ENCODE data around the gene TCN2.
A peak's percentile ranks its signal among the peaks of the same experiment; 100 is the strongest.
"Not testable (repeated sequence)": the region's sequence is repeated elsewhere in the genome, so short reads cannot be mapped to it uniquely, and the experiment has no call there.

Gene TCN2

DNA sequence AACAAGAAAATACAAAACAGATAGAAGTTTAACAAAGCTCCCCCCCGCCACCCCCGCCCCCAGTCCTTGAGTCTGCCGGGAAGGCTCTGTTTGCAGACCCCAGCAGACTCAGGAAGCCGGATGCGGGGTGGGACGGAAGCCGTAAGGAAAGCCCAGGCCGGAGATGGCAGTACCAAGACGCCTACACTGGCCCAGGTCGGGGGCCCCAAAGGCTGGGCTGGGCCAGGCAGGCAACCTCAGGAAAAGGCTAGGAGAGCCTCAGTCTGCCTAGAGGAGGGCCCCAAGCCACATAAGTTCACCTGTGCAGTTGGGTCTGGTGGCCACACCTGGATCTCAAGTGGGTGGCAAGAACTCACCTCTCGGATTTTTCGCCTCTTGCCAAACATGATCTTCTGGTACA lies 28.5 kb upstream of the TCN2 start:
- no peak for DNase-seq (ENCODE audit: low read depth)

DNA sequence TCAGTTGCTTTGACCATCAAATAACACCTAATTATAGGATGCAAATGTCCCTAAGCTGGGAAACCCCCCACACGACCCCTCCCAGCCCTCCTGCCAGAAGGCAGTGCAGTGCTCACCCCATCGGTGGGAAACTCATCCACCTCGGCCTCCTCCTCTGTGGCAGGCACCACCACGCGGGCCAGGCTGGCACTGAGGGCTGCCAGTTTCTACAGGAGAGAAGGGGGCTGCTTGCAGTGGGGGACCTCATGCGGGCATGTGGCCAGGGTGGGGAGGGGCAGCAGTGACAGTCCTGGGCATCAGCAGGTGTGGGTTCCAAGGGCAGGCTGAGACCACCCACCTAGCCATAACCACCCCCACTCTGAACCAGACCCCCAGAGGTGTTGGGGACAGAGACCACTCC lies 26.1 kb upstream of the TCN2 start:
- DNase-seq (ENCODE audit: low read depth), result no peak

DNA sequence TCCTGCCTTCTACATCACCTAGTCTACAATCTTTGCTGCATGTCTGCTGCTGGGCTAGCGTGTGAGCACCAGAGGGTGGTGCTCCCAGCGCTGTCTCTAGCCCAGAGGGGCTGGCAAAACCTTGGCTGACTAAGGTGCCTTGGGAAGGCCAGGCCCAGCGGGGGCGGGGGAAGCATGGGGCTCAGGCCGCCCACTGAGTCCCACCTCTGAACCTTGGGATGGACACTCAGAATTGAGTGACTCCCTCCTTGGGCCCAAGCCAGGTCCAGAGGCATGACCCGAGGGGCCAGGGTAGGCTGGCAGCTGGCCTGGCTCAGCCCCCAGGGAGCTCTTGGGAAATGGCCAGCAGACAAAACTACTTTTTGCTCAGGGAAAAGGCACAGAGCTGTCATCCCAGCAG lies 24.9 kb upstream of the TCN2 start:
- no peak for DNase-seq (ENCODE audit: low read depth)

DNA sequence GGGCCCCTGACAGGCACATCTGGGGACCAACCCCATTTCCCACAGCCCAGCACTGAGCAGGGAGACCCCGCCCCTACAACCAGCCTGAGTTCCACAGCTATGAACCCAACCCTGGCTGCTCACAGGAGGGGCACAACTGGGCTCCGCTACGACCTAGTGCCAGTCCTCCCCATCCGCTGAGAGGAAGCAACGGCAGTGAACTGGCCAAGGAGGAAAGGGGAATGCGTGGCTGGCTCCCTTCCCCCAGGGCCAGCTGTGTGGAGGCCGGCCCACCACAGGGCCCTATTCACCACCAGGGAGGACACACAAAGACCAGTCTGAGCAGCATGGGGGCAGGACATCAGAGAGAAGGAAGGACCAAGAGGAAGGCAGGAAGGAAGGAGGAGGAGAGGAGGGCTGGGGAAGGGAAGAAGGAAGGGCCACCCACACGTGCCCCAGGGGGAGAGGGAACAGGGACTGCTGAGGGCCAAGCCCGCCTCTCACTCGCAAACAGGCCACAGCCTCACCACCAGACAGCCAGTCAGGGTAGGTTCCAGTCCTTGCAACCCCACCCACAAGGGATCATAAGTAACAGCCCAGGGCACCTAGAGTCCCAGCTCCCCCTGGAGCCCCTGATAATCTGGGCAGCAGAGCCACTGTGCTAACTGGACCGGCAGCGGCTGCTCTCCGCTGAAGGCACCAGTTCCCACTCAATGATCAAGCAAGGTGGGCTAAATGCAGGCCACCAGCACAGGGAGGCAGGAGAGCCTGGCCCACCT lies 24.0 kb upstream of the TCN2 start:
- DNase-seq (ENCODE audit: low read depth), result no peak

GRCh38 chr22:30584441-30584840 lies 22.5 kb upstream of the TCN2 start:
- no peak for DNase-seq (ENCODE audit: low read depth)

DNA sequence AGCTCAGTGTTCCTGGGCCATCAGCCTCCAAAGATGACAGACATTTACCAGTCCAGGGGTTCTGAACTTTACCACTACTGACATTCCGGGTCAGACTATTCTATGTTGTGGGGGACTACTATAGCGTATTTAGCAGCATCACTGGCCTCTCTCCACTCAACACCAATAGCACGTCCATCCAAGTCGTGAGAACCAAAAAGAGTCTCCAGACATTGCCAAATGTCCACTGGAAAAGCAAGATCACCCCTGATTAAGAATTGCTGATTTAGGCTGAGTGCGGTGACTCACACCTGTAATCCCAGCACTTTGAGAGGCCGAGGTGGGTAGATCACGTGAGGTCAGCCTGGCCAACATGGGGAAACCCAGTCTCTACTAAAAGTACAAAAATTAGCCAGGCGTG lies 20.6 kb upstream of the TCN2 start:
- DNase-seq (ENCODE audit: low read depth), result no peak

- DNase-seq (ENCODE audit: low read depth), result no peak
Observed at GRCh38 chr22:30591191-30591587, 15.8 kb upstream of the TCN2 start.

GRCh38 chr22:30591588-30592359 lies 15.2 kb upstream of the TCN2 start, which contains the start of gene PES1:
Gene PES1, minus strand, starts transcription at chr22:30591910. Its CDS starts 77 bp downstream, at chr22:30591833.
- peak; percentile 80 for DNase-seq (ENCODE audit: low read depth)

GRCh38 chr22:30592360-30592713 lies 14.6 kb upstream of the TCN2 start:
- DNase-seq (ENCODE audit: low read depth), result not testable (repeated sequence)

DNA sequence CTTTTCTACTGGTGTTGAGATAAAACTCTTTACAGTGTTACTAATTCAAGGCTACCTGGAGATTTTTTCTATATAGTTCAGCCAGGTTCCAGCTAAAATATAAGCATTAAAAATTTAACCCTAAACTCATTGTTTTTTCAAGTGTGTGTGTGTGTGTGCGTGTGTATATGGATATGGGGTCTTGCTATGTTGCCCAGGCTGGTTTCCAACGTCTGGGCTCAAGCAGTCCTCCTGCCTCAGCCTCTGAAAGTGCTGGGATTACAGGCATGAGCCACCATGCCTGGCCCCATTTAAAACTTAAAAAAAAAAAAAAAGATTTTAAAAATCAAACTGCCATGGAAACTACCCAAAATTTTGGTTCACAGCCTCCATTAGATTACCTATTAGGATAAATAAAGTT lies 10.8 kb upstream of the TCN2 start:
- no peak for DNase-seq (ENCODE audit: low read depth)

DNA sequence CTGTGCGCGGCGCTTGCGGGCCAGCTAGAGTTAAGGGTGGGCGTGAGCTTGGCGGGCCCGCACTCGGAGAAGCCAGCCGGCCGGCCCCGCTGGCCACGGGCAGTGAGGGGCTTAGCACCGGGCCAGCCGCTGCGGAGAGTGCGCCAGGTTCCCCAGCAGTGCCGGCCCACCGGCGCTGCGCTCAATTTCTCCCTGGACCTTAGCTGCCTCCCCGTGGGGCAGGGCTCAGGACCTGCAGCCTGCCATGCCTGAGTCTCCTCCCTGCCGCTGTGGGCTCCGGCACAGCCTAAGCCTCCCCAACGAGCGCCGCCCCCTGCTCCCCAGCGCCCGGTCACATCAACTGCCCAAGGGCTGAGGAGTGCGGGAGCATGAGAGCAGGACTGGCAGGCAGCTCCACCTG lies 10.1 kb upstream of the TCN2 start:
- DNase-seq (ENCODE audit: low read depth), result no peak

DNA sequence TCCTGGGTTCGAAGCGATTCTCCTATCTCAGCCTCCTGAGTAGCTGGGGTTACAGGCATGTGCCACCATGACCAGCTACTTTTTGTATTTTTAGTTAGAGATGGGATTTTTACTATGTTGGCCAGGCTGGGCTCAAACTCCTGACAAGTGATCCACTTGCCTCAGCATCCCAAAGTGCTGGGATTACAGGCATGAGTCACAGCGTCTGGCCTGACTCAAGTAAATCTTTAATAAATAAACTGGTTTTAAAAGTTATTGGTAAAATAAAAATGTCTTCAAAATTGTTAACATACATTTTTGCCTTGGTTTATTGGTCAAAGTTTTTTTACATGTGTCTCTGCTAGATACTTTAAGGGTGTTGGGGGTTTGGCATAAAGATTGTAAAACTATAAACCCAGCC lies 8.0 kb upstream of the TCN2 start:
- no peak for DNase-seq (ENCODE audit: low read depth)

DNA sequence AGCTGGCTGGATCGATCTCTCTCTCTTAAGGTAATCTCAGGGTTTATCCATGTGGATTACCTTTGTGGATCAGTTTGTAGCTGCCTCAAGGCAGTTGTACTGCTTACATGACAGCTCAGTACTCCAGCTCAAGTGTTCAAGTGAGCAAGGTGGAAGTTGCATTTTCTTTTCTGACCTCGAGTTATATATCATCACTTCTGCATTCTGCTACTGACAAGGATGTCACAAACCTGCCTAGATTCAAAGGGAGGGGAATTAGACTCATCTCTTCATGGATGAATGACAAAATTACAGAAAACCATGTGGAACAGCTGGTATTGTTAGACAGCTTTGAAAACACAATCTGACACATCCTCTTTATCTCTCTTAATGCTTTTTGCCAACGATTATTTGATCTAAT lies 6.1 kb upstream of the TCN2 start:
- DNase-seq (ENCODE audit: low read depth), result no peak

DNA sequence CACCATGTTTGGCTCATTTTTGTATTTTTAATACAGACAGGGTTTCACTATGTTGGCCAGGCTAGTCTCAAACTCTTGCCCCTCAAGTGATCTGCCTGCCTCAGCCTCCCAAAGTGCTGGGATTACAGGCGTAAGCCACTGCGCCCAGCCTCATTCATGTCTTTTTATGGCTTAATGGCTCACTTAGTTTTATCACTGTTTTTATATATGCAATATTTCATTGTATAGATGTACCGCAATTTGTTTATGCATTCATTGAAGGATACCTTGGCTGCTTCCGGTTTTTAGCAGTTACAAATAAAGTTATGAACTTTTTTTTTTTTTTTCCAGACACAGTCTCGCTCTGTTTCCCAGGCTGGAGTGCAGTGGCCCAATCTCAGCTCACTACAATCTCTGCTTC lies 5.5 kb upstream of the TCN2 start:
- no peak for DNase-seq (ENCODE audit: low read depth)

DNA sequence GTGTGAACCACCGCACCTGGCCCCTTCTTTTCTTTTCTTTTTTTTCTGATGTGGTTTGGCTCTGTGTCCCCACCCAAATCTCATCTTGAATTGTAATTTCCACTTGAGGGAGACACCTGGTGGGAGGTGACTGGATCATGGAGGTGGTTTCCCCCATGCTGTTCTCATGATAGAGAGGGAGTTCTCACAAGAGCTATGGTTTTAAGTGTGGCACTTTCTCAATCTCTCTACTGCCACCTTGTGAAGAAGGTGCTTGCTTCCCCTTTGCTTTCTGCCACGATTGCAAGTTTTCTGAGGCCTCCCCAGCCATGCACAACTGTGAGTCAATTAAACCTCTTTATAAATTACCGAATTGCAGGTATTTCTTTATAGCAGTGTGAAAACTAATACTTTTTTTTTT lies 4.9 kb upstream of the TCN2 start:
- DNase-seq (ENCODE audit: low read depth), result no peak

- no peak for DNase-seq (ENCODE audit: low read depth)
Observed at GRCh38 chr22:30603801-30604200, 3.2 kb upstream of the TCN2 start.

- no peak for DNase-seq (ENCODE audit: low read depth)
Observed at GRCh38 chr22:30604723-30605122, 2.3 kb upstream of the TCN2 start.

DNA sequence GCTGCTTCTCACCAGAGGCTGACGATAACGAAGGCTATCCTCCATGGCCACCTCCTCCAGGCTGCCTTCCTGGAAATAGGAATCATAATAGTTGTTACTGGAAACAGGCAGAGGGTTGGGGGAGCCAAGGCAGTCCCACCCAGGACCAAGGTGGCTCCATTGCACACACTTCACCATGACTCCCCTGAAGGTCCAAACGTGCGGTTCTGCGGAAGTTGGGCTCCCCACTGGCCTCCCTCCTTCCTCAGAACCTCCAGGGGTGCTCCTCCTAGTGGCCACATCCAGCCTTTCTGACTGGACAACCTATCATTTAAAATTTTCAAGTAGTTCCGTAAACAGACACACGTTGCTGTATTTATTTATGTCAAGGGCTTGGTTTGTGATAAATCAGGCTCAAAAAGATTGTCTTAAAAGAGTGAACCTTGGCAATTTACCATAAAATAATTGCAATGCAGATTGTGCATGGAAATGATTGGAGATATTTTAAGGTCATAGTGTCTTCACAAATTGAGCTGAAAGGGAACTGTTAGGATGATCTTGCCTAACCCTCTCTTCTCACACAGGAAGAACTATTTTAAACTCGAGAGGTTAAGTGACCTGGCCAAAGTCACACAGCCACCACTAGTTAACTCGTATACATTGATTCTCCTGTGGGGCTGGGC lies 1.4 kb upstream of the TCN2 start:
- no peak for DNase-seq (ENCODE audit: low read depth)

DNA sequence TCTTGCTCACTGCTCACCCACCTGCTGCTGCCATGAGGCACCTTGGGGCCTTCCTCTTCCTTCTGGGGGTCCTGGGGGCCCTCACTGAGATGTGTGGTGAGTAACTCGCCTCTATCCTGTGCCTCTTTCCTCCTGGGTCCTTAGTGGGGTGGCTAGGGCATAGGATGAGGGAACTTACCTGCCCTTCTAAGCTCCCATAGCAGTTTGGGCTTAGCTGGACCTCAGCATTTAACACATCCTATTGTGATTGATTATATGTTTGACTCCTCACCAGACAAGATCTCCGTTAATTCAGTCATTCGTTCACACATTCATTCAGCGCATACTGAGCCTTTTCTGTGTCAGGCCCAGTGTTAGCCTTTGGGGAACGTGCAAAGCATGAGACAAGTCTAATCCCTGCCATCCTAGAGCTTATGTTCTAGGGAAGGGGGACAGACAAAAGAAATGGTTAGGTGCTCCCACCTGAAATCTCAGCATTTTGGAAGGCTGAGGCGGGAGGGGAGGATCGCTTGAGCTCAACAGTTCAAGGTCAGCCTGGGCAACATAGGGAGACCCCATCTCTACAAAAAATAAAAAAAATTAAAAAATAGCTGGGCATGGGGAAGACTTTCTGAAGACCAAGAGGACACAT lies 441 bp downstream of the TCN2 start:
- DNase-seq (ENCODE audit: low read depth), result no peak

- no peak for DNase-seq (ENCODE audit: low read depth)
Observed at GRCh38 chr22:30607939-30608338, 965 bp downstream of the TCN2 start.

- DNase-seq (ENCODE audit: low read depth), result no peak
Observed at GRCh38 chr22:30609260-30610185, 2.5 kb downstream of the TCN2 start.

DNA sequence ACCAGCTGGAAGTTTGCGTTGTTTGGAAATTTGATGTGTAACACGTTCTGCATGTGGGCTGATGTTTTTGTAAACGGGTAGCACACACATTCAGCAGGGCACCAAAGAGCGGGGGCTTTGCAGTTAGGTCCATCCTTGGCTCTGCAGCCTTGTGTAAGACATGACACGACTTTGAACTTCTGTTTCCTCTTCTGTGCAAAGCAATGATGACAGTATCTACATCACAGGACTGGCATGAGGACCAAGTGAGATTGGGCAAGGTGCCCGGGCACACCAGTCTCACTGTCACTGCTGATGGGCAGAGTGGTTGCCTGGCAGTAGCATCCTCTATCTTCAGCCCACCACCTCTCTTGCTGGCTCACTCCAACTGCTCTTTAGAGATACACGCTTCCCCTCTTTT lies 3.3 kb downstream of the TCN2 start:
- DNase-seq (ENCODE audit: low read depth), result no peak

All from stimulated activated CD8-positive, alpha-beta memory T cell treated with anti-CD3 and anti-CD28 coated beads, Interleukin-15, amount 100 ng/mL, for 24 hours (primary cell).